Thyroid gland (tissue), 4 donors: ENCODE measurements around the gene MRGPRF.

Source experiments
- CTCF ChIP-seq, 6 experiments: fragments of 200-600 bp in 3 of 6; fragments of 450-650 bp in 3 of 6; sonication (generic) in 3 of 6; IDR thresholded peaks; one replicate each; pipeline ENCODE4 v1.5.1; 2016 to 2019; ENCODE audit warnings: antibody characterized with exemption in 6 of 6, mild to moderate bottlenecking in 2 of 6, inconsistent platforms in 1 of 6, moderate library complexity in 1 of 6
- POLR2A ChIP-seq, 2 donors: fragments of 450-650 bp; IDR thresholded peaks; one replicate each; pipeline ENCODE4 v1.6.1; 2017; ENCODE audit warnings: antibody characterized with exemption in 2 of 2, mild to moderate bottlenecking in 2 of 2, moderate library complexity in 1 of 2

- TF ChIP-seq CTCF (IDR thresholded peaks at IDR 0.05) (no peak), POLR2A (IDR thresholded peaks at IDR 0.05) (no peak)
These were observed 37.7 kb upstream of the MRGPRF start for GRCh38 chr11:69050592-69051380.
